ENCODE results near the gene ABCA2. TPM values are rescaled to one million over a fixed set of nuclear protein-coding genes. Genes with fewer than 3 reads are reported as not detected.

ABCA2 gene
- total RNA-seq, 4 donors from 2014 or later = 15.4 to 31.5 (median 25.9) TPM

DNA sequence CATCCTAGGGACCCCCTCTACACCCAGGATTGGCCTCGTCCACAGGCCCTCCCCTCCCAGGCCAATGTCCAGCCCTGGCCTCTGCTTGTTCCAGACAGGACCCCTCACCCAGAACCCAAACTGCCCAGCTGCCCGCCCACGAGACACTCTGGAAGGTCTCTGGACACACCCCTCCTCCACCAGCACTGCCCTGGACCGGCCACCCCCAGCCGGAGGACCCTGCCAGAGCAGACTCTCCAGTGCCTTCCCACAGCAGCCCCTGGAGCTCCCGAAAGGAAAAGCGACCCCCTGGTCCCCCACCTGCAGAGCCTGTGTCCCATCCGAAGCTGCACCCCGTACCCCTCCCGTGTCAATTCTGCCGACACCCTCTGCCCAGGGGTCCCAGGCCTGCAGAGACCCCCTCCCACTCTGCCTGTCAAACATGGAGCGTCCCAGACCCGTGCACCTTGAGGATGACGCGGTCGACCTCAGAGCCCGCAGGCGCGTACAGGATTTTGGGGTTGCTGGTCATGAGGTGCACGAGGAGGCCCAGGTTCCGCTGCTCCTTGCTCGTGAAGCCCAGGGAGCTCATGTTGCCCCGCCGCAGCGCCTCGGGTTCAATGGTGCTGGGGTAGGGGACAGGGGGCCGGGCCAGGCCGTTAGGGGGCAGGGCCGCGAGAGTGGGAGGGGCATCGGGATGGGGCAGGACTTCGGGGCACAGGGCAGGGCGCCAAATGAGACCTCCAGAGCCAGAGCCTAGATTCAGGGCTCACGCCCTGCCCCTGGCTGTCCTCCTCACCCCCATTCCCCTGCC lies 8.0 kb downstream of the ABCA2 start:
- TF ChIP-seq, protein P1, sequence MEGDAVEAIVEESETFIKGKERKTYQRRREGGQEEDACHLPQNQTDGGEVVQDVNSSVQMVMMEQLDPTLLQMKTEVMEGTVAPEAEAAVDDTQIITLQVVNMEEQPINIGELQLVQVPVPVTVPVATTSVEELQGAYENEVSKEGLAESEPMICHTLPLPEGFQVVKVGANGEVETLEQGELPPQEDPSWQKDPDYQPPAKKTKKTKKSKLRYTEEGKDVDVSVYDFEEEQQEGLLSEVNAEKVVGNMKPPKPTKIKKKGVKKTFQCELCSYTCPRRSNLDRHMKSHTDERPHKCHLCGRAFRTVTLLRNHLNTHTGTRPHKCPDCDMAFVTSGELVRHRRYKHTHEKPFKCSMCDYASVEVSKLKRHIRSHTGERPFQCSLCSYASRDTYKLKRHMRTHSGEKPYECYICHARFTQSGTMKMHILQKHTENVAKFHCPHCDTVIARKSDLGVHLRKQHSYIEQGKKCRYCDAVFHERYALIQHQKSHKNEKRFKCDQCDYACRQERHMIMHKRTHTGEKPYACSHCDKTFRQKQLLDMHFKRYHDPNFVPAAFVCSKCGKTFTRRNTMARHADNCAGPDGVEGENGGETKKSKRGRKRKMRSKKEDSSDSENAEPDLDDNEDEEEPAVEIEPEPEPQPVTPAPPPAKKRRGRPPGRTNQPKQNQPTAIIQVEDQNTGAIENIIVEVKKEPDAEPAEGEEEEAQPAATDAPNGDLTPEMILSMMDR (IDR thresholded peaks at IDR 0.05) = no peak
- ATAC-seq (ENCODE audit: low FRiP score) (no peak), DNase-seq (ENCODE audit: low spot score) (no peak)

DNA sequence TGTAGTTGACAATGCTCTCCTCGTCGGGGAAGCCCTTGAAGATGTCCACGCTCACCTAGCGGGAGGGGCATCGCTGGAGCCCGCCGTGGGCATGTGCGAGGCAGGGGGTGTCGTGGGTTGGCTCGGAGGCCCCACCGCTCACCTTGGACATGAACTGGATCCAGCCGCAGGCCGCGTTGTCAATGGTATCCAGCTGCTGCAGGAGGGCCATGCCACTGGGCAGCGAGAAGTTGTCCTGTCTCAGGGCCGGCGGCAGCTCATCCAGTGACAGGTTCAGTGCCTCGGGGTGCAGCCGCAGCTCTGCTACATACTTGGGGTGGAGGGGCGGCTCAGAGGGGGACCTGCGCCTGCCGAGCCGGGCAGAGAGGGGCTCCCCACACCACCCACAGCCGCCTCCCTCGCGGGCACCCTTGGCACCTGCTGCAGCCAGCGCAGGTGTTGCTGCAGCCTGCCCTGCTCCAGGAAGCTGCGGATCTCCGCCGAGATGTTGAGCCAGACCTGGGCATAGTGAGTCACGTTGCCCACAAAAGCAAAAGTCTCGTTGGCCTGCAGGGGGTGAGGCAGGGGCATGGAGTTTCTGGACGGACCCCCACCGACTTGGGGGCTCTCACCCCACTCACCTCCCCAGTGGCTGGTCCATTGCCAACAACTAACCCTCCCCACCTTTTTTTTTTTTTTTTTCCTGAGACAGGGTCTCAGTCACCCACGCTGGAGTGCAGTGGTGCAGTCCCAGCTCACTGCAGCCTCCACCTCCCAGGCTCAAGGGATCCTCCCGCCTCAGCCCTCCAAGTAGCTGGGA lies 9.1 kb downstream of the ABCA2 start:
- TF ChIP-seq, protein P1 (IDR thresholded peaks at IDR 0.05) = no peak
- no peak for ATAC-seq (ENCODE audit: low FRiP score)
- no peak for DNase-seq (ENCODE audit: low spot score)

DNA sequence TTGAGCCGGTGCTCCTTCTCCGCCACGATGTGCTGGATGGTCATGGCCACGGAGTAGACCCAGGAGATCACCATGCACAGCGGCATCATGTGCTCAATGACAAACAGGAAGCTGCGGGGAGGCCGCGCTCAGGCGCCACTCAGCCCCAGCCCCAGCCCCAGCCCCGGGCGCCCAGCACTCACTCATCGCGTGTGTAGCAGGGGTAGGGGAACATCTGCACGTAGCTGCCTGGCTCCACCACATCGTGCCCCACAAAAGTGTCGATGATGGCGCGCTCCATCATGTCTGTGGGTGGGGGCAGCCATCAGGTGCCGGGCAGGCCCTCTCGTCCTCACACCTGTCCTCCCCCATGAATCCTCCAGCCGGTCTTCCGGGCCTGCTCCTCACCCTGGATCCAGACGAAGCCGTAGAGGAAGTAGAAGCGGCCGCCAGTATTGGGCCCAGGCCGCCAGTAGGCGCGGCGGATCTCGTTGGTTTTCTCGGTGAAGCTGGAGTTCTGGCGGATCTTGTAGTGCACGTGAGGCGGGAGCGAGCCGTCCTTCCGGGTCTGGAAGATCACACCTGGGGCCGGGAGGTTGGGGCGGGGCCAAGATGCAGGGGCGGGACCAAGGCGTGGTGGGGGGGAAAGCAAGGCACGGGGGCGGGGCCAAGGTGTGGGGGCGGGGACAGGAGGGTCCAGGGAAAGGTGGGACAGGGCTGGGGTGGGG lies 10.1 kb downstream of the ABCA2 start:
- ATAC-seq (ENCODE audit: low FRiP score) (no peak), DNase-seq (ENCODE audit: low spot score) (no peak)
- TF ChIP-seq, protein P1 (IDR thresholded peaks at IDR 0.05) = no peak

DNA sequence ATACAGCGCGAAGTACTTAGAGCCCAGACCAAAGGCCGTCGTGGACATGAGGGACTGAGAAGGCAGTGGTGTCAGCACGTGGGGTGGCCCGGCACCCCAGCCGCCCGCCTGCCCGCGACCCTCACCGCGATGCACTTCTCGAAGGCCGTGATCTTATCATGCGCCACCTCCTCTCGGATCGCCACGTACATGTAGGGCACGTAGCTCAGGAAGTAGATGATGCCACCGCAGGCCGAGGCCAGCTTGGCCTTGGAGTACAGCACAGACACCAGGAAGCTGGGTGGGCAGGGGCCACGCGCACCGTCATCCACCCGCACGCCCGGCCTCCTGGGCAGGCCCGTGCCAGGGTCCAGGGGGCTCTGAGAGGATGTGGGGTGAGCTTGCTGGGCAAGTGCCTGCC lies 11.0 kb downstream of the ABCA2 start:
- TF ChIP-seq, protein P1 (IDR thresholded peaks at IDR 0.05) = no peak
- no peak for ATAC-seq (ENCODE audit: low FRiP score)
- no peak for DNase-seq (ENCODE audit: low spot score)

DNA sequence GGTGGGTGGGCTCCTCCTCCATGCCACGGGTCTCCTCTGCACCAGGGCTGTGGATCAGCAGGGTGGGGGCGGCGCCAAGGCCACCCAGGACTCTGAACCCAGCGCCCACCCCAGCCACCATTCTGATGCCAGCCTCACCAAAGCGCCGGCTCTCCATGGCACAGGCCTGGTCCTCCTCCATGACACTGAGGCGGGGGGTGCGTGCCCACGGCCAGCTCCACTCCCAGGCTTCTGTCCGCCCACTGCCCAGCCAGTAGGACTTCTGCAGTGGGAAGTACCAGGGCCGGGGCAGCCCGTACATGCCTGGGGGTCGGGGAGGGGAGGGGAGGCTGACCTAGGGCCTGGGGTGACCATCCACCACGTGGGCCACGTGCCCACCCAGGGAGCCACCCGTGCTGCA lies 11.6 kb downstream of the ABCA2 start:
- TF ChIP-seq, protein P1 (IDR thresholded peaks at IDR 0.05) = no peak
- no peak for ATAC-seq (ENCODE audit: low FRiP score)

DNA sequence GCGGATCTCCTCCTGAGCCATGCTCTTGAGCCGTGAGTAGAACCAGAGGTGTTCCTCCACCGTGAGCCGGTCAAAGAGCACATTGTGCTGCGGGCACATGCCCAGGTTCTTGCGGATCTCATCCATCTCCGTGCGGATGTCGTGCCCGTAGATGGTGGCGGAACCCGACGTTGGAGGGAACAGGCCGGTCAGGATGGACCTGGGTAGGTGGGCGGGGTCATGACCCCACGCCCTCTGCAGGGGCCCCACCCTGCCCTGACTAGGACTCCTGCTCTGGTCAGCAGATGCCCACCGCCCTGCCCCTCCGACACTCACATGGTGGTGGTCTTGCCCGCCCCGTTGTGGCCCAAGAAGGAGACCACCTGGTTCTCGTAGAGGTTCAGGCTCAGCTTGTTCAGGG lies 12.1 kb downstream of the ABCA2 start:
- TF ChIP-seq, protein P1 (IDR thresholded peaks at IDR 0.05) = no peak
- no peak for ATAC-seq (ENCODE audit: low FRiP score)
- DNase-seq (ENCODE audit: low spot score) = no peak

More for the DNA sequence above, 11.6 kb downstream of the ABCA2 start:
- DNase-seq (ENCODE audit: low spot score) = no peak
